Fibroblast of mammary gland (primary cell): Measurements from ENCODE around the gene SUN3.
A peak's percentile ranks its signal among the peaks of the same experiment; 100 is the strongest.

Experiments
- DNase-seq: peaks from one replicate; pipeline ENCODE4 v3.0.0-alpha.2; 2010; ENCODE audit warnings: low read depth
- H3K4me3 ChIP-seq: 2 replicates; pipeline ENCODE4 v1.5.1; 2011; ENCODE audit warnings: low read depth, mild to moderate bottlenecking, low read length, moderate library complexity; ENCODE audit not compliant: control insufficient read depth
- CTCF ChIP-seq: conservative IDR thresholded peaks from 2 replicates; pipeline ENCODE4 v1.5.1; 2011; ENCODE audit warnings: low read depth, low read length, inconsistent platforms; ENCODE audit not compliant: control insufficient read depth, insufficient read depth

Gene SUN3

GRCh38 chr7:48035301-48035966 is 6.5 kb upstream of the SUN3 start, which contains the start of gene C7orf57:
TSS of gene C7orf57 (plus strand) at chr7:48035543. CDS start at chr7:48036309, 766 bp downstream.
- DNase-seq, result peak; percentile 70
- H3K4me3 ChIP-seq, result peak within 1 kb of the TSS; percentile 48
- TF ChIP-seq CTCF, result no peak

- DNase-seq, result no peak
- no peak for TF ChIP-seq CTCF
- H3K4me3 ChIP-seq, result no peak overlapping the region
Measured at GRCh38 chr7:48033922-48034321, 5.0 kb upstream of the SUN3 start.

- TF ChIP-seq CTCF, result no peak
- no peak overlapping the region for H3K4me3 ChIP-seq
- DNase-seq, result no peak
Measured at GRCh38 chr7:48031111-48031510, 2.2 kb upstream of the SUN3 start.

GRCh38 chr7:48025624-48026023 is 3.3 kb downstream of the SUN3 start:
- H3K4me3 ChIP-seq, result no peak overlapping the region
- TF ChIP-seq CTCF, result no peak
- DNase-seq, result no peak

GRCh38 chr7:48017674-48018073 is 11.2 kb downstream of the SUN3 start:
- TF ChIP-seq CTCF, result no peak
- no peak for DNase-seq
- no peak overlapping the region for H3K4me3 ChIP-seq

GRCh38 chr7:48016641-48017040 is 12.3 kb downstream of the SUN3 start:
- no peak for TF ChIP-seq CTCF
- H3K4me3 ChIP-seq, result no peak overlapping the region
- DNase-seq, result no peak
